ENCODE results near the gene PTH1R. TPM values are rescaled to one million over a fixed set of nuclear protein-coding genes. Genes with fewer than 3 reads are reported as not detected.

The PTH1R gene
- polyA plus RNA-seq, 3 donors = not detected

DNA sequence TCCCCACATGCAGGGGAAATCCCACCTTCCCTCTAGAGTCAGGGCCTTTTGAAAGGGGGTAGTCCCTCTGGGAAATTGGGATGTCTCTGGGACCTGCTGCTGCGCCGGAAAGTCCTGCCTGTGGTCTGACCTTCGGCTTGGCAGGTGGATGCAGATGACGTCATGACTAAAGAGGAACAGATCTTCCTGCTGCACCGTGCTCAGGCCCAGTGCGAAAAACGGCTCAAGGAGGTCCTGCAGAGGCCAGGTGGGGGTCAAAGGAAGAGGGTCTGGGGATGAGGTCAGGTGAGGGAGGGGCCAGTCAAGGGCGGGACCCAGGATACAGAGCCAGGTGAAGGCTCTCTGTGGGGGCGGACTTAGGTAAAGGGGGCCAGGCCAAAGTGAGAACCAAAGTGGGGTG lies 16.2 kb downstream of the PTH1R start:
- H3K9me3 ChIP-seq (replicated peaks in 1 of 2; ENCODE audit: control insufficient read depth in 1 of 2, insufficient read depth in 1 of 2, low read length in 2 of 2) = no peaks in the 10 kb centered on the region
- 56% methylated on average over 9 of the region's 9 CpGs for WGBS (ENCODE audit: insufficient coverage)
- no peaks in the 10 kb centered on the region for H3K36me3 Mint-ChIP-seq
- H3K36me3 ChIP-seq (replicated peaks in 1 of 2; ENCODE audit: control insufficient read depth in 1 of 2, insufficient read depth in 2 of 2, low read length in 2 of 2) = no peaks in the 10 kb centered on the region
- no peak overlapping the region for H3K27ac Mint-ChIP-seq
- peak in 1 of 3 donors; percentile 23 for DNase-seq
- H2AFZ ChIP-seq (ENCODE audit: insufficient read depth, low read depth, low read length, poor library complexity, severe bottlenecking) = no peak overlapping the region
- H3K4me1 ChIP-seq (ENCODE audit: control insufficient read depth in 1 of 2, insufficient read depth in 2 of 2, low read length in 2 of 2) = peaks cover 13 to 14% of the 10 kb centered on the region in 2 donors
- peaks cover 34 to 85% (median 54%) of the 10 kb centered on the region in 3 donors for H3K27me3 Mint-ChIP-seq (ENCODE audit: low read depth in 3 of 3)
- H4K20me1 ChIP-seq (ENCODE audit: insufficient read depth, low read length) = no peaks in the 10 kb centered on the region
- H3K4me2 ChIP-seq (replicated peaks; ENCODE audit: extremely low read depth, low read length, poor library complexity, severe bottlenecking) = no peak overlapping the region
- H3K4me3 Mint-ChIP-seq = peak overlapping the region in 1 of 2 donors; percentile 36
- H3K27ac ChIP-seq (ENCODE audit: low read depth in 1 of 2, low read length in 2 of 2) = no peak overlapping the region
- TF ChIP-seq, protein P1, sequence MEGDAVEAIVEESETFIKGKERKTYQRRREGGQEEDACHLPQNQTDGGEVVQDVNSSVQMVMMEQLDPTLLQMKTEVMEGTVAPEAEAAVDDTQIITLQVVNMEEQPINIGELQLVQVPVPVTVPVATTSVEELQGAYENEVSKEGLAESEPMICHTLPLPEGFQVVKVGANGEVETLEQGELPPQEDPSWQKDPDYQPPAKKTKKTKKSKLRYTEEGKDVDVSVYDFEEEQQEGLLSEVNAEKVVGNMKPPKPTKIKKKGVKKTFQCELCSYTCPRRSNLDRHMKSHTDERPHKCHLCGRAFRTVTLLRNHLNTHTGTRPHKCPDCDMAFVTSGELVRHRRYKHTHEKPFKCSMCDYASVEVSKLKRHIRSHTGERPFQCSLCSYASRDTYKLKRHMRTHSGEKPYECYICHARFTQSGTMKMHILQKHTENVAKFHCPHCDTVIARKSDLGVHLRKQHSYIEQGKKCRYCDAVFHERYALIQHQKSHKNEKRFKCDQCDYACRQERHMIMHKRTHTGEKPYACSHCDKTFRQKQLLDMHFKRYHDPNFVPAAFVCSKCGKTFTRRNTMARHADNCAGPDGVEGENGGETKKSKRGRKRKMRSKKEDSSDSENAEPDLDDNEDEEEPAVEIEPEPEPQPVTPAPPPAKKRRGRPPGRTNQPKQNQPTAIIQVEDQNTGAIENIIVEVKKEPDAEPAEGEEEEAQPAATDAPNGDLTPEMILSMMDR (IDR thresholded peaks at IDR 0.05) = no peak
- intact Hi-C loops (cut with micrococcal nuclease) = loop anchor here in 1 of 2 donors (2.0 kb wide), 1 partner anchor 189 kb away; no protein-coding TSS in a partner anchor
- H3K9me3 Mint-ChIP-seq = peaks cover 0 to 5% (median 0%) of the 10 kb centered on the region in 7 donors
- no peaks in the 10 kb centered on the region for H3K79me2 ChIP-seq (ENCODE audit: insufficient read depth, low read length)
- no peak overlapping the region for H3K4me3 ChIP-seq (replicated peaks in 1 of 3; ENCODE audit: low read depth in 2 of 3, low read length in 3 of 3)
- peaks cover 27% of the 10 kb centered on the region for H3K4me1 Mint-ChIP-seq
- H3K9ac ChIP-seq (ENCODE audit: insufficient read depth, low read length, poor library complexity, severe bottlenecking) = no peak overlapping the region
- peaks cover 0 to 43% of the 10 kb centered on the region in 2 donors for H3K27me3 ChIP-seq (ENCODE audit: control insufficient read depth in 2 of 2, insufficient read depth in 2 of 2, low read length in 2 of 2)

DNA sequence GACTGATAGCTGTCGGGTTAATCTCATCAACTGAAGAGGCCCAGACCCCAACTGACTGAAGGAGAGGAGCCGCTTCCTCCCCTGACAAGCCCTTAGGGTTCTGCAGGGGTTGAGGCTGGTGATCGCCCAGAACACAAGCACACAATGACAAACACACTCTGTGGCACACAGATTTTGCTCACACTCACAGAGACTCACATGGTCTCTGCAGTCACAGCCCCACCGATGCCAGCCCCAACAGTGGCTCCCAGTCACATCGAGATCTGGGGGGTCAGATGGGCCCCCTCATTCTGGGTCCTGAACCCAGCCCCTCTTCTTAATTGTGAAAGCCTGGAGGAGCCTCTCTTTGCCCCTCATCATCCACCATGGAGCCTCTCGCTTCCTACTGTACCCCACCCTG lies 16.7 kb downstream of the PTH1R start:
- H3K4me1 ChIP-seq (ENCODE audit: control insufficient read depth in 1 of 2, insufficient read depth in 2 of 2, low read length in 2 of 2) = peaks cover 13 to 14% of the 10 kb centered on the region in 2 donors
- H3K79me2 ChIP-seq (ENCODE audit: insufficient read depth, low read length) = no peaks in the 10 kb centered on the region
- H3K27ac ChIP-seq (ENCODE audit: low read depth in 1 of 2, low read length in 2 of 2) = no peak overlapping the region
- H3K9me3 Mint-ChIP-seq = peaks cover 0 to 5% (median 0%) of the 10 kb centered on the region in 7 donors
- no peak overlapping the region for H3K4me3 ChIP-seq (replicated peaks in 1 of 3; ENCODE audit: low read depth in 2 of 3, low read length in 3 of 3)
- H3K4me1 Mint-ChIP-seq = peaks cover 29% of the 10 kb centered on the region
- H3K9ac ChIP-seq (ENCODE audit: insufficient read depth, low read length, poor library complexity, severe bottlenecking) = no peak overlapping the region
- H2AFZ ChIP-seq (ENCODE audit: insufficient read depth, low read depth, low read length, poor library complexity, severe bottlenecking) = no peak overlapping the region
- 100% methylated on average over 4 of the region's 6 CpGs for WGBS (ENCODE audit: insufficient coverage)
- intact Hi-C loops (cut with micrococcal nuclease) = loop anchor here in 1 of 2 donors (2.0 kb wide), 1 partner anchor 189 kb away; no protein-coding TSS in a partner anchor
- no peaks in the 10 kb centered on the region for H3K36me3 Mint-ChIP-seq
- no peaks in the 10 kb centered on the region for H3K9me3 ChIP-seq (replicated peaks in 1 of 2; ENCODE audit: control insufficient read depth in 1 of 2, insufficient read depth in 1 of 2, low read length in 2 of 2)
- H3K27ac Mint-ChIP-seq = peak overlapping the region in 1 of 7 donors; percentile 41
- no peaks in the 10 kb centered on the region for H4K20me1 ChIP-seq (ENCODE audit: insufficient read depth, low read length)
- peaks cover 39 to 87% (median 57%) of the 10 kb centered on the region in 3 donors for H3K27me3 Mint-ChIP-seq (ENCODE audit: low read depth in 3 of 3)
- TF ChIP-seq, protein P1 (IDR thresholded peaks at IDR 0.05) = no peak
- no peaks in the 10 kb centered on the region for H3K36me3 ChIP-seq (replicated peaks in 1 of 2; ENCODE audit: control insufficient read depth in 1 of 2, insufficient read depth in 2 of 2, low read length in 2 of 2)
- H3K4me3 Mint-ChIP-seq = no peak overlapping the region
- no peak for DNase-seq
- peaks cover 3 to 47% of the 10 kb centered on the region in 2 donors for H3K27me3 ChIP-seq (ENCODE audit: control insufficient read depth in 2 of 2, insufficient read depth in 2 of 2, low read length in 2 of 2)
- no peak overlapping the region for H3K4me2 ChIP-seq (replicated peaks; ENCODE audit: extremely low read depth, low read length, poor library complexity, severe bottlenecking)
